Measurements from ENCODE around the gene NBPF19.
"Not testable (repeated sequence)": the region's sequence is repeated elsewhere in the genome, so short reads cannot be mapped to it uniquely, and the experiment has no call there.

DNA sequence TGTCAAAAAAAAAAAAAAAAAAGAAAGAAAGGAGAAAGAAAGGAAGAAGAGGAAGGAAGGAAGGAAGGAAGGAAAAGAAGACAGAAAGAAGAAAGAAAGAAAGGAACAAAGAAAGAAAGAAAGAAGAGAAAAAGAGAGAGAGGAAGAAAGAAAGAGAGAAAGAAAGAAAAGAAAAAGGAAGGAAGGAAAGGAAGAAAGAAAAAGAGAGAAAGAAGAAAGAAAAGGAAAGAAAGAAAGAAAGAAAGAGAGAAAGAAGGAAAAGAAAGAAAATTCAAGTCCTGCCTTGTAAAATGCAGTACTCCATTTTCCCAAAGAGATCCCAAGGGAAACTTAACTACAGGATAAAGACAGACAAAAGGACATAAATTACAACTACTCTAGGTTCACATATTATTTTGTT lies 97.9 kb downstream of the NBPF19 start:
- TF ChIP-seq, protein P1, sequence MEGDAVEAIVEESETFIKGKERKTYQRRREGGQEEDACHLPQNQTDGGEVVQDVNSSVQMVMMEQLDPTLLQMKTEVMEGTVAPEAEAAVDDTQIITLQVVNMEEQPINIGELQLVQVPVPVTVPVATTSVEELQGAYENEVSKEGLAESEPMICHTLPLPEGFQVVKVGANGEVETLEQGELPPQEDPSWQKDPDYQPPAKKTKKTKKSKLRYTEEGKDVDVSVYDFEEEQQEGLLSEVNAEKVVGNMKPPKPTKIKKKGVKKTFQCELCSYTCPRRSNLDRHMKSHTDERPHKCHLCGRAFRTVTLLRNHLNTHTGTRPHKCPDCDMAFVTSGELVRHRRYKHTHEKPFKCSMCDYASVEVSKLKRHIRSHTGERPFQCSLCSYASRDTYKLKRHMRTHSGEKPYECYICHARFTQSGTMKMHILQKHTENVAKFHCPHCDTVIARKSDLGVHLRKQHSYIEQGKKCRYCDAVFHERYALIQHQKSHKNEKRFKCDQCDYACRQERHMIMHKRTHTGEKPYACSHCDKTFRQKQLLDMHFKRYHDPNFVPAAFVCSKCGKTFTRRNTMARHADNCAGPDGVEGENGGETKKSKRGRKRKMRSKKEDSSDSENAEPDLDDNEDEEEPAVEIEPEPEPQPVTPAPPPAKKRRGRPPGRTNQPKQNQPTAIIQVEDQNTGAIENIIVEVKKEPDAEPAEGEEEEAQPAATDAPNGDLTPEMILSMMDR (IDR thresholded peaks at IDR 0.05), result not testable (repeated sequence)
- TF ChIP-seq EP300 (IDR thresholded peaks at IDR 0.05; ENCODE audit: borderline replicate concordance in 1 of 2, low read depth in 1 of 2, low read length in 1 of 2); YY1 (IDR thresholded peaks at IDR 0.05; ENCODE audit: low read depth): not testable (repeated sequence)
- TF ChIP-seq, protein P2, sequence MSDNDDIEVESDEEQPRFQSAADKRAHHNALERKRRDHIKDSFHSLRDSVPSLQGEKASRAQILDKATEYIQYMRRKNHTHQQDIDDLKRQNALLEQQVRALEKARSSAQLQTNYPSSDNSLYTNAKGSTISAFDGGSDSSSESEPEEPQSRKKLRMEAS (IDR thresholded peaks at IDR 0.05; ENCODE audit: low read depth), result not testable (repeated sequence)
